GM23338 (cell line): ENCODE data around the gene ANKRD55. TPM values are rescaled to one million over a fixed set of nuclear protein-coding genes. Genes with fewer than 3 reads are reported as not detected.

Experiments used
- ATAC-seq: fragments of 200-7000 bp; cut with Tn5 transposase; 3 replicates; pipeline ENCODE4 v1.9.1; 2020
- DNase-seq: peaks from one replicate; pipeline ENCODE4 v3.0.0-alpha.2; 2015; ENCODE audit warnings: low spot score
- H2AFZ ChIP-seq: fragments of 200-600 bp; sonication (generic); 2 replicates; pipeline ENCODE4 v1.8.0; 2016; ENCODE audit warnings: antibody characterized with exemption, mild to moderate bottlenecking, moderate library complexity
- H3F3A ChIP-seq: fragments of 200-600 bp; sonication (generic); replicated peaks from 2 replicates; pipeline ENCODE4 v1.8.0; 2017; ENCODE audit warnings: antibody characterized with exemption, mixed run types, low read depth
- H3K27ac ChIP-seq: fragments of 200-600 bp; sonication (generic); 2 replicates; pipeline ENCODE4 v1.6.1; 2016; ENCODE audit warnings: low read depth
- H3K27me3 ChIP-seq: fragments of 200-600 bp; sonication (generic); 2 replicates; pipeline ENCODE4 v1.8.0; 2016; ENCODE audit warnings: mild to moderate bottlenecking, mixed run types, moderate library complexity; ENCODE audit not compliant: insufficient read depth
- H3K36me3 ChIP-seq: fragments of 200-600 bp; sonication (generic); 2 replicates; pipeline ENCODE4 v1.8.0; 2016; ENCODE audit warnings: mild to moderate bottlenecking; ENCODE audit not compliant: insufficient read depth
- H3K4me1 ChIP-seq: fragments of 200-600 bp; sonication (generic); 2 replicates; pipeline ENCODE4 v1.8.0; 2016; ENCODE audit warnings: mild to moderate bottlenecking, moderate library complexity; ENCODE audit not compliant: insufficient read depth
- H3K4me2 ChIP-seq: fragments of 200-600 bp; sonication (generic); 2 replicates; pipeline ENCODE4 v1.7.1; 2017; ENCODE audit warnings: mixed run types
- H3K4me3 ChIP-seq: fragments of 200-600 bp; sonication (generic); 2 replicates; pipeline ENCODE4 v1.6.1; 2016; ENCODE audit warnings: mixed run types
- H3K79me2 ChIP-seq: fragments of 200-600 bp; sonication (generic); replicated peaks from 2 replicates; pipeline ENCODE4 v1.8.0; 2017; ENCODE audit warnings: mild to moderate bottlenecking; ENCODE audit not compliant: insufficient read depth
- H3K9me2 ChIP-seq: fragments of 200-600 bp; sonication (generic); 2 replicates; pipeline ENCODE4 v1.8.0; 2017; ENCODE audit not compliant: insufficient read depth
- H4K20me1 ChIP-seq: fragments of 200-600 bp; sonication (generic); replicated peaks from 2 replicates; pipeline ENCODE4 v1.8.0; 2017; ENCODE audit warnings: mild to moderate bottlenecking; ENCODE audit not compliant: insufficient read depth
- H3K27ac Mint-ChIP-seq: 2 replicates; pipeline ENCODE4 v1.8.0; 2020; ENCODE audit warnings: inconsistent platforms, mild to moderate bottlenecking, moderate library complexity, mixed read lengths
- H3K27me3 Mint-ChIP-seq: 3 replicates; pipeline ENCODE4 v1.8.0; 2022; ENCODE audit warnings: low read depth, mild to moderate bottlenecking, moderate library complexity, mixed read lengths, inconsistent platforms; ENCODE audit not compliant: insufficient read depth, poor library complexity
- H3K36me3 Mint-ChIP-seq: 3 replicates; pipeline ENCODE4 v1.8.0; 2021; ENCODE audit warnings: low read depth, mild to moderate bottlenecking, inconsistent platforms, moderate library complexity, mixed read lengths
- H3K4me1 Mint-ChIP-seq: 3 replicates; pipeline ENCODE4 v1.8.0; 2020; ENCODE audit warnings: mild to moderate bottlenecking, inconsistent platforms, mixed read lengths
- H3K4me3 Mint-ChIP-seq: 3 replicates; pipeline ENCODE4 v1.8.0; 2021; ENCODE audit warnings: moderate library complexity, mild to moderate bottlenecking, inconsistent platforms, mixed read lengths
- H3K9me3 Mint-ChIP-seq: 3 replicates; pipeline ENCODE4 v1.8.0; 2020; ENCODE audit warnings: moderate library complexity, mild to moderate bottlenecking, inconsistent platforms, mixed read lengths
- CTCF ChIP-seq, 2 experiments: fragments of 200-600 bp in 1 of 2; sonication (generic) in 1 of 2; conservative IDR thresholded peaks; 2 replicates each; pipeline versions ENCODE4 v1.5.1 to v1.6.1; 2016 to 2017; ENCODE audit warnings: antibody characterized with exemption in 2 of 2, low read depth in 2 of 2, mild to moderate bottlenecking in 2 of 2, moderate library complexity in 1 of 2
- ETS1 ChIP-seq: IDR thresholded peaks from 2 replicates; pipeline ENCODE4 v1.6.1; 2016; ENCODE audit warnings: antibody characterized with exemption
- EZH2 ChIP-seq: fragments of 200-600 bp; sonication (generic); IDR thresholded peaks from one replicate; pipeline ENCODE4 v1.8.0; 2017; ENCODE audit warnings: antibody characterized with exemption, mild to moderate bottlenecking, low read depth; ENCODE audit not compliant: unreplicated experiment
- NANOG ChIP-seq: IDR thresholded peaks from 2 replicates; pipeline ENCODE4 v1.6.1; 2016; ENCODE audit warnings: antibody characterized with exemption, borderline replicate concordance
- REST ChIP-seq: IDR thresholded peaks from one replicate; pipeline ENCODE4 v1.6.1; 2018; ENCODE audit warnings: antibody characterized with exemption; ENCODE audit not compliant: unreplicated experiment
- STAT1 ChIP-seq: IDR thresholded peaks from one replicate; pipeline ENCODE4 v1.6.1; 2016; ENCODE audit warnings: antibody characterized with exemption; ENCODE audit not compliant: unreplicated experiment
- ZNF114 ChIP-seq: fragments of 250-450 bp; sonication (Bioruptor Pico); IDR thresholded peaks from 2 replicates; pipeline ENCODE4 v1.5.0; 2020; ENCODE audit warnings: mild to moderate bottlenecking, moderate library complexity
- ZNF331 ChIP-seq: fragments of 250-450 bp; sonication (Bioruptor Pico); IDR thresholded peaks from 2 replicates; pipeline ENCODE4 v1.5.0; 2020; ENCODE audit warnings: low read depth, mild to moderate bottlenecking, moderate library complexity
- ZNF462 ChIP-seq: fragments of 250-450 bp; sonication (Bioruptor Pico); IDR thresholded peaks from 2 replicates; pipeline ENCODE4 v1.5.0; 2020; ENCODE audit warnings: mild to moderate bottlenecking, moderate library complexity
- polyA plus RNA-seq: library from polyadenylated mRNA; unstranded; fragments of >200 nt; fragmentation: Nextera tagmentation; extraction: Ambion mirVana; gene quantifications from 2 replicates; pipeline ENCODE4 v1.2.1, GENCODE V29; 2016
- total RNA-seq: library from RNA; depleted of rRNA; stranded (reverse); fragments of >200 nt; shearing (Covaris generic); gene quantifications from 2 replicates; pipeline ENCODE4 v1.2.3, GENCODE V29; 2014

The ANKRD55 gene
- total and polyA plus RNA-seq, 2 experiments from 2014 or later: not detected

GRCh38 chr5:56077796-56078233 lies 155.3 kb downstream of the ANKRD55 start:
- no peaks in the 10 kb centered on the region for H3K4me1 Mint-ChIP-seq

More at GRCh38 chr5:56077796-56078233, 155.3 kb downstream of the ANKRD55 start:
- H3K27me3 Mint-ChIP-seq: peaks cover 4% of the 10 kb centered on the region
- H4K20me1 ChIP-seq: no peaks in the 10 kb centered on the region
- no peak for TF ChIP-seq CTCF (conservative IDR thresholded peaks at IDR 0.05; ENCODE audit: low read depth in 2 of 2)
- TF ChIP-seq EZH2: no peak
- TF ChIP-seq ZNF462: no peak
- TF ChIP-seq ZNF331 (CRISPR knock-in tag): no peak
- TF ChIP-seq ETS1: no peak
- no peak for TF ChIP-seq ZNF114
- no peak for TF ChIP-seq STAT1
- TF ChIP-seq REST: no peak
- TF ChIP-seq NANOG: no peak
- H3K36me3 Mint-ChIP-seq: no peaks in the 10 kb centered on the region; the same call in 2 of the 3 replicates
- H3K9me3 Mint-ChIP-seq: no peaks in the 10 kb centered on the region
- no peaks in the 10 kb centered on the region for H3K27me3 ChIP-seq
- H3K4me3 ChIP-seq: no peak overlapping the region
- H3K27ac Mint-ChIP-seq: no peak overlapping the region
- no peaks in the 10 kb centered on the region for H3F3A ChIP-seq
- ATAC-seq: no peak
- no peak overlapping the region for H3K4me2 ChIP-seq
- no peaks in the 10 kb centered on the region for H3K36me3 ChIP-seq
- no peak overlapping the region for H3K4me3 Mint-ChIP-seq
- no peak overlapping the region for H3K27ac ChIP-seq
- no peak overlapping the region for H2AFZ ChIP-seq
- H3K4me1 ChIP-seq: no peaks in the 10 kb centered on the region
- no peaks in the 10 kb centered on the region for H3K79me2 ChIP-seq
- no peak for DNase-seq
- H3K9me2 ChIP-seq: no peaks in the 10 kb centered on the region
